GM12874 (cell line): ENCODE data around the gene UBR7.

Experiments
- CTCF ChIP-seq: IDR thresholded peaks from 2 replicates; pipeline ENCODE4 v1.5.1; 2011; ENCODE audit warnings: low read depth, mild to moderate bottlenecking, control low read depth, low read length, moderate library complexity; ENCODE audit not compliant: insufficient read depth

The UBR7 gene

DNA sequence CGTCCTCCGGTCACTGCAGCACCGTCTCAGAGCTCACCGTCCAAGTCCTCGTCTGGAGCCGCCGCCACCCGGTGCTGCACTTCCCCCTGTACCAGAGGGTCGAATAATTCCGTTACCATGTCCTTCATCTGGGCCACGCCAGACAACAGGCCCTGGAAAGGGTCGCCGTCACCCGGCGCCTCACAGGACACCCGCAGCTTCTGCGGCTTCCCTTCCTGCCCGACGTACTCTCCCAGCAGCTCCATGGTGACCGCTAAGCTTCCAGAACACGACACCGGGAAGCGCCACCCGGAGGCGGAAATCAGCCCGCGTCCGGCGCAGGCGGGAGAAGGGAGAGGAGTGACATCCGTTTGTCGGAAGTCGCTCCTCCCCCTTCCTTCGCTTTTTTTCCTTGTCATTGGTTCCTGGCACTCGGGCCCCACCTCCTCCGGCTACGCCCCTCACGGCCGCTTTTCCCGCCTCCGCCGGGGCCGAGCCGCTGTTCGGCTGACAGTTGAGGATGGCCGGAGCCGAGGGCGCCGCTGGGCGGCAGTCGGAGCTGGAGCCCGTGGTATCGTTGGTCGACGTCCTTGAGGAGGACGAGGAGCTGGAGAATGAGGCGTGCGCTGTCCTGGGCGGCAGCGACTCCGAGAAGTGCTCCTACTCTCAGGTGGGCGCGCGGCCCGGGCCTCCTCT is at the start of gene UBR7, which contains the start of gene GON7:
Gene UBR7 (plus strand): TSS at position 464 of the 675 bp plus-strand sequence. CDS start 36 bp downstream, at position 500.
Gene GON7 (minus strand): TSS at position 273 of the 675 bp plus-strand sequence. CDS start 28 bp downstream, at position 245.
- TF ChIP-seq CTCF, result peak; percentile 18; the same call in 1 of the 2 replicates

- peak; percentile 36; the same call in 1 of the 2 replicates for TF ChIP-seq CTCF
Observed at GRCh38 chr14:93160353-93160801, 46.7 kb upstream of the UBR7 start.

GRCh38 chr14:93161411-93161940 is 45.6 kb upstream of the UBR7 start:
- TF ChIP-seq CTCF, result no peak

DNA sequence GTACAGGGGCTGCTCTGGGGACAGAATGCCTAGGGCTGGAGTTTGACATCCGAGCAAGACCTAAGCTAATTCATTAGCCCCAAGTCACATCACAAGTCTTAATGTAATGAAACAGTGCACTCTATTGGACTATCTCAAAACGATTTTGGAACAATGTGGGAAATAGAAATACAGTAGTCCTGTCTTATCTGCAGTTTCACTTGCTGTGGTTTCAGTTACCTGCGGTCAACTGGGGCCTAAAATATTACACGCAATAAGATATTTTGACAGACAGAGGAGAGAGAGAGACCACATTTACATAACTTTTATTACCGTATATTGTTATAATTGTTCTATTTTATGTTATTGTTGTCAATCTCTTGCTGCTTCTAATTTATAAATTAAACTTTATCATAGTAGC is 43.5 kb upstream of the UBR7 start:
- TF ChIP-seq CTCF, result no peak

DNA sequence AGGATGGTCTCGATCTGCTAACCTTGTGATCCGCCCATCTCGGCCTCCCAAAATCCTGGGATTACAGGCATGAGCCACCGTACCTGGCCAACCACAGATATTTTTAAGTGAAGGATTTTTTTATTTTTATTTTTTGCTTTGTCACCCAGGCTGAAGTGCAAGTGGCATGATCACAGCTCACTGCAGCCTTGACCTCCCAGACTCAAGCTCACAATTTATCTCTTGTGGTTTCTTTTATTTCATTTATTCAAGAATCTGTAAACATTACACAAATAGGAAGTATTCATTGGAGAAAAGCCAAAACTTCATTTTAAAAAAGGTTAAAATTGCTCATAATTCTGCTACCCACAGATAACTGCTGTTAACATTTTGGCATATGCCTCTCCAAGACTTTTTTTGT is 35.7 kb upstream of the UBR7 start:
- no peak for TF ChIP-seq CTCF

DNA sequence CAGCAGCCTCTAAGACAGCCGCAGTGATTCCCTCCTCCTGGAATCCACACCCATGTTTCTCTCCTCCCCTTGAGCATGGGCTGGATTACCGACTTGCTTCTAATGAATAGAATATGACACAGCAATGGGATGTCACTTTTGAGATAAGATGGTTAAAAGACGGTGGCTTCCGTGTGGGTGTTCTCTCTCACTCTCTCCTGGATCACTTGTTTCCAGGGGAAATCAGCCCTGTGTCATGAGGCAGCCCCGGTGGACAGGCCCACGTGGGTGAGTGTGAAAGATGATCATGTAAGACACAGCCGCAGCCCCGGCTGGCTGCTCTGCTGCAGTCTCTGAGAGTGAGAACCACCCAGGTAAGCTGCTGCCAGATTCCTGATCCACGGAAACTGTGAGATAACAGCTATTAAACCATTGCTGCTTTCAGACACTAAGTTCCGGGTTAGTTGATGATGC is 33.1 kb upstream of the UBR7 start:
- no peak for TF ChIP-seq CTCF

- no peak for TF ChIP-seq CTCF
Observed at GRCh38 chr14:93175492-93175891, 31.6 kb upstream of the UBR7 start.
